ENCODE results near the gene ISG15.

Gene ISG15

GRCh38 chr1:1040004-1040991 is 27.0 kb downstream of the ISG15 start:
- Histone ChIP-seq H3K27me3 (replicated peaks; ENCODE audit: control insufficient read depth, insufficient read depth, low read length) (no peaks in the 10 kb centered on the region), H3K36me3 (ENCODE audit: control insufficient read depth, insufficient read depth, low read length) (no peaks in the 10 kb centered on the region; the same call in 1 of the 2 replicates), H3K4me3 (replicated peaks; ENCODE audit: low read depth, low read length) (peak overlapping the region; percentile 53)
- peak; percentile 77 for DNase-seq (ENCODE audit: extremely low read depth, insufficient read length)
- TF ChIP-seq CTCF (IDR thresholded peaks at IDR 0.05; ENCODE audit: insufficient read depth, low read length, poor library complexity, severe bottlenecking) = no peak

GRCh38 chr1:1041092-1041523 is 27.8 kb downstream of the ISG15 start:
- Histone ChIP-seq H3K27me3 (replicated peaks; ENCODE audit: control insufficient read depth, insufficient read depth, low read length) (no peaks in the 10 kb centered on the region), H3K4me3 (replicated peaks; ENCODE audit: low read depth, low read length) (no peak overlapping the region), H3K36me3 (ENCODE audit: control insufficient read depth, insufficient read depth, low read length) (peaks cover 1% of the 10 kb centered on the region)
- TF ChIP-seq CTCF (IDR thresholded peaks at IDR 0.05; ENCODE audit: insufficient read depth, low read length, poor library complexity, severe bottlenecking) = no peak
- DNase-seq (ENCODE audit: extremely low read depth, insufficient read length) = no peak

- no peak for TF ChIP-seq CTCF (IDR thresholded peaks at IDR 0.05; ENCODE audit: insufficient read depth, low read length, poor library complexity, severe bottlenecking)
- no peak overlapping the region for H3K4me3 ChIP-seq (replicated peaks; ENCODE audit: low read depth, low read length)
- no peaks in the 10 kb centered on the region for H3K27me3 ChIP-seq (replicated peaks; ENCODE audit: control insufficient read depth, insufficient read depth, low read length)
- DNase-seq (ENCODE audit: extremely low read depth, insufficient read length) = no peak
- peaks cover 1% of the 10 kb centered on the region for H3K36me3 ChIP-seq (ENCODE audit: control insufficient read depth, insufficient read depth, low read length)
These were observed 28.6 kb downstream of the ISG15 start for GRCh38 chr1:1041873-1042272.

GRCh38 chr1:1042835-1043234 is 29.5 kb downstream of the ISG15 start:
- no peaks in the 10 kb centered on the region for H3K27me3 ChIP-seq (replicated peaks; ENCODE audit: control insufficient read depth, insufficient read depth, low read length)
- no peak for TF ChIP-seq CTCF (IDR thresholded peaks at IDR 0.05; ENCODE audit: insufficient read depth, low read length, poor library complexity, severe bottlenecking)
- no peak overlapping the region for H3K4me3 ChIP-seq (replicated peaks; ENCODE audit: low read depth, low read length)
- peaks cover 1% of the 10 kb centered on the region for H3K36me3 ChIP-seq (ENCODE audit: control insufficient read depth, insufficient read depth, low read length)
- no peak for DNase-seq (ENCODE audit: extremely low read depth, insufficient read length)

- no peak for TF ChIP-seq CTCF (IDR thresholded peaks at IDR 0.05; ENCODE audit: insufficient read depth, low read length, poor library complexity, severe bottlenecking)
- DNase-seq (ENCODE audit: extremely low read depth, insufficient read length) = no peak
- Histone ChIP-seq H3K36me3 (ENCODE audit: control insufficient read depth, insufficient read depth, low read length) (peaks cover 1% of the 10 kb centered on the region), H3K27me3 (replicated peaks; ENCODE audit: control insufficient read depth, insufficient read depth, low read length) (no peaks in the 10 kb centered on the region), H3K4me3 (replicated peaks; ENCODE audit: low read depth, low read length) (no peak overlapping the region)
These were observed 30.1 kb downstream of the ISG15 start for GRCh38 chr1:1043411-1043810.
